Upper lobe of left lung (tissue), 4 donors: ENCODE data around the gene B3GAT2.

ENCODE experiments used
- POLR2A ChIP-seq, 4 donors: fragments of 450-650 bp; IDR thresholded peaks; one replicate each; pipeline ENCODE4 v1.5.1; 2016 to 2017; ENCODE audit warnings: antibody characterized with exemption in 4 of 4, mild to moderate bottlenecking in 2 of 4
- POLR2AphosphoS5 ChIP-seq, 2 donors: sonication (generic); formaldehyde crosslinking; IDR thresholded peaks; one replicate each; pipeline ENCODE4 v1.5.1; 2017; ENCODE audit warnings: antibody characterized with exemption in 2 of 2
- TF ChIP-seq, protein P1 (sequence below), 6 experiments: fragments of 450-650 bp in 4 of 6; fragments of 200-600 bp in 2 of 6; sonication (generic) in 2 of 6; IDR thresholded peaks; one replicate each; pipeline ENCODE4 v1.5.1; 2016 to 2019; ENCODE audit warnings: antibody characterized with exemption in 6 of 6

DNA sequence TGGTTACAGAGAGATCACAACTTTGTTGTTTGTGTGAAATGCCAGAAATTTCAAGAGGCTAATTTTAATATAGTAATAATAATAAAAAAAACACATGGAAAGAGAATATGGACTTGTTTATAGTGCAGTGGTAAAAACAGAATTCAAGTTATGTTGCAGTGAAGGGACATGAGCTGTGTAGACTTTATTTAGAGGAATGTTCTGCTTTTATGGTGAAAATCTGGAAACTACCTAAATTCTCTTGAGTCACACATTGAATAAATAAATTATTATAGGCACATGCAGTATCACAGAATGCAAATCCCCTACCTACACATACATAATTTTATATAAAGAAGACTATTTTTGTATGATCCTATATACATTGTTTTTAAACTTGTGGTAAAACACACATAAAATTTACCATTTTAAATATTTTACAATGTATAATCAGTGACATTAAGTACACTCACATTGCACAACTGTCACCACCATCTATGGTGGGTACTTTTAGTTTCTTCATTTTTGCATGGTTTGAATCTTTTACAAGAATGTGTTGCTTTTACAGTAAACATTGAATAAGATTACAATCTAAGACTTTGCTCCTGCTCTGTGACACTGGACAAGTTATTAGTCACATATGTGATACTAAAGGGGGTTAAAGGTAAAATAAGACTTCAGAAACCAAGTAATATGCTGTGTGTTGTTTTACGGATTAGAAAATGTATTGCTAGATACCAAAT, 107.4 kb downstream of the B3GAT2 start:
- TF ChIP-seq, protein P1, sequence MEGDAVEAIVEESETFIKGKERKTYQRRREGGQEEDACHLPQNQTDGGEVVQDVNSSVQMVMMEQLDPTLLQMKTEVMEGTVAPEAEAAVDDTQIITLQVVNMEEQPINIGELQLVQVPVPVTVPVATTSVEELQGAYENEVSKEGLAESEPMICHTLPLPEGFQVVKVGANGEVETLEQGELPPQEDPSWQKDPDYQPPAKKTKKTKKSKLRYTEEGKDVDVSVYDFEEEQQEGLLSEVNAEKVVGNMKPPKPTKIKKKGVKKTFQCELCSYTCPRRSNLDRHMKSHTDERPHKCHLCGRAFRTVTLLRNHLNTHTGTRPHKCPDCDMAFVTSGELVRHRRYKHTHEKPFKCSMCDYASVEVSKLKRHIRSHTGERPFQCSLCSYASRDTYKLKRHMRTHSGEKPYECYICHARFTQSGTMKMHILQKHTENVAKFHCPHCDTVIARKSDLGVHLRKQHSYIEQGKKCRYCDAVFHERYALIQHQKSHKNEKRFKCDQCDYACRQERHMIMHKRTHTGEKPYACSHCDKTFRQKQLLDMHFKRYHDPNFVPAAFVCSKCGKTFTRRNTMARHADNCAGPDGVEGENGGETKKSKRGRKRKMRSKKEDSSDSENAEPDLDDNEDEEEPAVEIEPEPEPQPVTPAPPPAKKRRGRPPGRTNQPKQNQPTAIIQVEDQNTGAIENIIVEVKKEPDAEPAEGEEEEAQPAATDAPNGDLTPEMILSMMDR (IDR thresholded peaks at IDR 0.05) = no peak
- TF ChIP-seq POLR2AphosphoS5 (IDR thresholded peaks at IDR 0.05) (no peak), POLR2A (IDR thresholded peaks at IDR 0.05) (no peak)
